ENCODE data around the gene BRD4.

The BRD4 gene

GRCh38 chr19:15264061-15264932 lies 68.0 kb downstream of the BRD4 start:
- peak; percentile 69 for DNase-seq

GRCh38 chr19:15263361-15263985 lies 68.9 kb downstream of the BRD4 start:
- DNase-seq: no peak

DNA sequence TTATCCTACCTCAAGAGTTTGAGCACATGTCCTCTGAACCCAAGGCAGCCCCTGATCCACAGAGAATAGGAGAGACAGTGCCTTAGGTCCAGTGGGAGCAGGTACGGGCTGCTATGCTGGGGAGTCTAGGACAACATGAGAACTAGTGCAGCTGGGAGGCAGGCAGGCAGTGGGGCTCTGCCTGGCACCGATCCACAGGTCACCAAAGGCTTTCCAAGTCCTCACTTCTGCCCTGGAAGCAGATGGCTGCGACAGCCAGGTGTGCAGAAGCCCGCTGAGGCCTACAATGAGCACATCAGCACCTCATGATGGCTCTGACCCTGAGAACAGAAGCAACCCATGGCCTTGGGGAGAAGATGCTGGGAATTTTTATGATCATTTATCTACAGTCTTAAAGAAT lies 70.3 kb downstream of the BRD4 start:
- DNase-seq: no peak

GRCh38 chr19:15260939-15261338 lies 71.4 kb downstream of the BRD4 start:
- no peak for DNase-seq

- DNase-seq: no peak
Measured at GRCh38 chr19:15259907-15260306, 72.4 kb downstream of the BRD4 start.

- no peak for DNase-seq
Measured at GRCh38 chr19:15257782-15258181, 74.6 kb downstream of the BRD4 start.

- no peak for DNase-seq
Measured at GRCh38 chr19:15256708-15257331, 75.5 kb downstream of the BRD4 start.

DNA sequence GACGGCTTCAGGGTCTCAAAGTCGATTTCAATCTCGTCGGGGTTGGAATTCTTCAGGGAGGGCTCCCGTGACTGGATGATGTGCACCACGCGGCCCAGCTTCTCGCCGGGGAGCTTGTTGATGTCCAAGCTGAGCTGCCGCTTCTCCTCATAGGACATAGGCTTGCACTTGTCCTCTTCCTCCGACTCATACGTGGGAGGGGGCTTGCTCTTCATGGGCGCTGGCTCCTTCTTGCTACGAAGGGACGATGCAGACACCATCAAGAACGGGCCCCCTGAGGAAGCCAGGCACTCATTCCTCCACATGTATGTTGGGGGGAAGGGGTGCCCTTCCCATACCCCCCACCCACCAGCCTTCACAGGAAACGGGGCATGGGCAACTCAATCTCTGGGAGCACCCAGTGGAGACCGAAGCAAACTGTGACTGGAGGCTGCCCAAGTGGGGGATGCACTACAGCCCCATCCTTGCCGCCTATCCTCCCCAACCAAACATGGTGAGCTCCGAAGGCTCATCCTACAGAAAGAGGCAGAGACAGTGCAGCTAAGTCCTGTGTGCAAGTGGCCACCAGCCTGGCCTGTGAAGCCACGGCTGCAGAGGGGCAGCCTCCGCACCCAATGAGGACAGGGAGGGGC lies 76.9 kb downstream of the BRD4 start:
- DNase-seq: no peak

GRCh38 chr19:15254547-15254946 lies 77.8 kb downstream of the BRD4 start:
- no peak for DNase-seq

GRCh38 chr19:15253513-15253912 lies 78.8 kb downstream of the BRD4 start:
- no peak for DNase-seq

GRCh38 chr19:15253061-15253460 lies 79.3 kb downstream of the BRD4 start:
- no peak for DNase-seq

GRCh38 chr19:15252398-15253018 lies 79.8 kb downstream of the BRD4 start:
- DNase-seq: no peak

DNA sequence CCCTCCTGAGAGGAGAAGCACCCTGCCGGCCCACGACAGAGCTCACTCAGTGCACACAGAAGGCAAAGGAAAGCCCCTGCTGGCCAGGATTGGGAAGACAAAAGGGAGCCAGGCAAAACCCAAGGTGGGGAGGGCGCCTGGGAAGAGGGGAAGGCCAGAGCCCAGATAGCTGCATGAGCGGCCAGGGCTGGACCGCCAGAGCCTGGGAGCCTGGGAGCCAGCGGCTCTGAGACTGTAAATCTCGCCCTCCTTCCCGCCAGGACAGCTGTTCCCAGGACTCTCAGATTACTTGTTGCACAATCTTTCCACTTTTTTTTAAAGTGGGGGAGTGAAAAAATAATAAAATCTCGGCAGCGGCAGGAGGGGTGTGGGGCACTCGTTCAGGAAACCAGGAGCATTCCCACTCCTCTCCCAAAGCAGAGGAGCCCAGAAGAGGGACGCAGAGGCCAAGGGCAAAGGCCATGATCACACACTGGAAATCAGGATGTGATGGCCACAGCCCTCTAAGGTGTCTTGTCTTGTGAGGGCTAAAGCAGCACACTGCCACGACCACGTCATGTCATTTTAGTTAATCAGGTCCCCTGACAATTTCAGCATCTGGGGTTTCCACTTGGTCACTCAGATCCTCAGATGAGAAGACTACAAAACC lies 80.5 kb downstream of the BRD4 start:
- DNase-seq: no peak

GRCh38 chr19:15251010-15251748 lies 81.2 kb downstream of the BRD4 start:
- no peak for DNase-seq

GRCh38 chr19:15250640-15250993 lies 81.7 kb downstream of the BRD4 start:
- DNase-seq: no peak

DNA sequence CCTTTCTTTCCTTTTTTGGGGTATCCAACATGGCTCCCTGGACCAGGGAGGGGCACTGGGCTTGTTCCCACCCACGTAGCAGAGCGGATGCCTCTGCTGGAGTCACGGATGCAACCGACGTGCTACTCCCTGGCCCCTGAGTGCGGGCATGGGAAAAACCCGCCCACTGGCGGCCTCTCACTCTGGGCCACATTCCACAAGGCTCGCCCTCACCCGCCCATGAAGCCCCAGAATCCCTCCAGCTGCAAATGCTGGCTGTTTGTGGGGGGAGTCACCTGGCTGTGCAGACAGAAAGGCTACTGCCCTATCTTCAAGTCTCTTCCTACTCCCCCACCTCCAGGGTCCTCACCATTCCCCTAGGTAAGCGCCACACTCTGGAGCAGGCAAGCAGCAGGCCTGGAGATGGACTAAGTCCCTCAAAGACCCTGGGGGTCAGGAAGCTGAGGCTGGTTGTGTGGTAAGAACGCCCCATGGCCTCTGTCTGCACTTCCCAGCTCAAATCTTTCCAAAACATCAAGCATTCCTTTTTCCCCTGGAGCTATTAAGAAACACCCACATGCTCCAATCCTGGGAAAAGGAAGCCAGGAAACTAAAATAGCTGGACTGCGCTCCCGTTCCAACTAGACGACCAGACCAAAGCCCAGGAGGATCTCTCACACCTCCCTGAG lies 82.2 kb downstream of the BRD4 start:
- no peak for DNase-seq

DNA sequence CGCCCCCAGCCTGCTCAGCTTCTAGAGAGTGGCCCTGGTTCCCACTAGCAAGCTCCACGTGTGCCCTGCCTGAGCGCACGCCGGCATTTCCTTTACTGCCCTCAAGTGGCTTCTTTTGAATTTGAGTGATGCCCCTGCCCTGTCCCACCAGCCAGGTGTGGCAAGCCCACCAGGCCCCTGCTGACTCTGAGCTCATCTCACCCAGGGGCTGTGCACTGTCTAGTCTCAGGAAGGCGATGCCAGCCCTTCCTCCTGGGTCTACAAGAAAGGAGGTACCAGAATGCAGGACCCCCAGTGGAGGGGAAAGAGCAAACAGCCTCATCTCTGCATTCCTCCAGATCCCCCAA lies 82.8 kb downstream of the BRD4 start:
- DNase-seq: no peak

DNA sequence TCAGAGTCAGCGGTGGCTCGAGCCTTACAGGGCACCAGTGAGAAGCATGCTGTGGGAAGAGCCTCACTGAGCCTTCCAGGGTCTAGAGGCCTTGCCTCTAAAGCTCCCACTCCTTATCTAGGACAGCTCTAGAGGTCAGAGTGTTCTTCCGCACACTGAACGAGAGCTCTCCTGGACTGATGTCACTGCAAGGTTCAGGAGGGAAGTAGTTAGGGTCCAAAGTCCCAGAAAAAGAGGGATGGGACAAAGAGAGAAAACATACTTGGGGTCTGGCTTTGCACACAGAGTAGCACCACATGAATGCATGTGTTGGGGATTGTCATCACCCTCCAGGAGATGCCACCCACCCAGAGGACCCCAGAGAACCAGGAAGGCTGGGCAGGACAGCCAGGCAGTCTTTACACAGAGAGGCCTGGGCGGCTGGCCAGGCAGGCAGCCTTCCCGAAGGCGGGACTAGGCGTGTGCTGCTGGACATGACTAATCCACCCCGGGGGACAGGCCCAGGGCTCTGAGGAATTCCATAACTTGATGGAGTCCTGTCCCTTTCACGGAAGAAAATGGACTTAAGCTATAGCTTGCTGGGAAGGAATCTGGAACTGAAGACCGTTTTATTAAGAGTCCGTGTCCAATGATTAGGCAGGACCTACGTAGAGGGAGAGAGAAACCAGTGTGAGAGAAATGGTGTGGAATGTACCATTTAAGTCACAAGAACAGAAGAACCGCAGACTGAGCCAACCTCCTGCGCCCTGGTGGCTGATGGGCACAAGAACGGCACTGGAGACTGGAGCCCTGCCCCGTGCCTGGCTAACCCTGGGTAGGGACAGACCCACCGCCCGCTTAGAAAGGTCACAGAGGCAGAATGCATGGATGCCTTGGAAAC lies 83.5 kb downstream of the BRD4 start:
- DNase-seq: no peak

- DNase-seq: no peak
Measured at GRCh38 chr19:15248106-15248505, 84.2 kb downstream of the BRD4 start.

Measured in CD4-positive, alpha-beta T cell treated with Interleukin-21 for 1 hour (primary cell).